Vagina (tissue), 2 donors: ENCODE data around the gene RUNX2. TPM values are rescaled to one million over a fixed set of nuclear protein-coding genes. Genes with fewer than 3 reads are reported as not detected.

Experiments used
- DNase-seq, 2 donors: peaks; one replicate each; pipeline ENCODE4 v3.0.0-alpha.2; 2017; ENCODE audit errors: extremely low spot score in 2 of 2
- H3K27ac ChIP-seq: fragments of 200-600 bp; sonication (generic); one replicate; pipeline ENCODE4 v1.5.1; 2019
- H3K27me3 ChIP-seq: fragments of 200-600 bp; sonication (generic); one replicate; pipeline ENCODE4 v1.5.1; 2019
- H3K36me3 ChIP-seq, 2 donors: fragments of 200-600 bp; sonication (generic); one replicate each; pipeline ENCODE4 v1.5.1; 2017 to 2019
- H3K4me1 ChIP-seq: fragments of 200-600 bp; sonication (generic); one replicate; pipeline ENCODE4 v1.5.1; 2019
- H3K4me3 ChIP-seq, 2 donors: fragments of 200-600 bp; sonication (generic); 1 replicate in 1 of 2; 2 replicates in 1 of 2; pipeline ENCODE4 v1.5.1; 2016 to 2019
- H3K9me3 ChIP-seq: fragments of 200-600 bp; sonication (generic); one replicate; pipeline ENCODE4 v1.5.1; 2019
- POLR2A ChIP-seq, 2 donors: fragments of 450-650 bp; IDR thresholded peaks; one replicate each; pipeline ENCODE4 v1.6.1; 2017; ENCODE audit warnings: antibody characterized with exemption in 2 of 2, mild to moderate bottlenecking in 2 of 2, moderate library complexity in 2 of 2
- POLR2AphosphoS5 ChIP-seq, 2 donors: sonication (generic); formaldehyde crosslinking; IDR thresholded peaks; one replicate each; pipeline ENCODE4 v1.9.0; 2017; ENCODE audit warnings: antibody characterized with exemption in 2 of 2, mild to moderate bottlenecking in 2 of 2, low read depth in 1 of 2; ENCODE audit not compliant: insufficient read depth in 1 of 2
- intact Hi-C: fragments of 100-400 bp; cut with DNase I; formaldehyde crosslinking; loops from one replicate; pipeline ENCODE4 v1.15.1; 2023
- total RNA-seq: library from RNA; depleted of rRNA; stranded (reverse); fragments of >200 nt; gene quantifications from one replicate; pipeline ENCODE4 v1.2.3, GENCODE V29; 2016
- TF ChIP-seq, protein P1 (sequence below), 3 experiments: fragments of 450-650 bp in 2 of 3; fragments of 200-600 bp in 1 of 3; sonication (generic) in 1 of 3; IDR thresholded peaks; one replicate each; pipeline ENCODE4 v1.5.1; 2017 to 2019; ENCODE audit warnings: antibody characterized with exemption in 3 of 3, mild to moderate bottlenecking in 2 of 3, moderate library complexity in 2 of 3

RUNX2 gene
- total RNA-seq, 1 donor from 2014 or later = 13.0 TPM

- DNase-seq = peak in 1 of 2 donors; percentile 58
- no peak overlapping the region for H3K27ac ChIP-seq
- peaks cover 5% of the 10 kb centered on the region for H3K4me1 ChIP-seq
- TF ChIP-seq POLR2AphosphoS5 (IDR thresholded peaks at IDR 0.05; ENCODE audit: insufficient read depth in 1 of 2, low read depth in 1 of 2) = no peak
- TF ChIP-seq, protein P1, sequence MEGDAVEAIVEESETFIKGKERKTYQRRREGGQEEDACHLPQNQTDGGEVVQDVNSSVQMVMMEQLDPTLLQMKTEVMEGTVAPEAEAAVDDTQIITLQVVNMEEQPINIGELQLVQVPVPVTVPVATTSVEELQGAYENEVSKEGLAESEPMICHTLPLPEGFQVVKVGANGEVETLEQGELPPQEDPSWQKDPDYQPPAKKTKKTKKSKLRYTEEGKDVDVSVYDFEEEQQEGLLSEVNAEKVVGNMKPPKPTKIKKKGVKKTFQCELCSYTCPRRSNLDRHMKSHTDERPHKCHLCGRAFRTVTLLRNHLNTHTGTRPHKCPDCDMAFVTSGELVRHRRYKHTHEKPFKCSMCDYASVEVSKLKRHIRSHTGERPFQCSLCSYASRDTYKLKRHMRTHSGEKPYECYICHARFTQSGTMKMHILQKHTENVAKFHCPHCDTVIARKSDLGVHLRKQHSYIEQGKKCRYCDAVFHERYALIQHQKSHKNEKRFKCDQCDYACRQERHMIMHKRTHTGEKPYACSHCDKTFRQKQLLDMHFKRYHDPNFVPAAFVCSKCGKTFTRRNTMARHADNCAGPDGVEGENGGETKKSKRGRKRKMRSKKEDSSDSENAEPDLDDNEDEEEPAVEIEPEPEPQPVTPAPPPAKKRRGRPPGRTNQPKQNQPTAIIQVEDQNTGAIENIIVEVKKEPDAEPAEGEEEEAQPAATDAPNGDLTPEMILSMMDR (IDR thresholded peaks at IDR 0.05) = no peak
- no peak for TF ChIP-seq POLR2A (IDR thresholded peaks at IDR 0.05)
- no peaks in the 10 kb centered on the region for H3K9me3 ChIP-seq
- no peaks in the 10 kb centered on the region for H3K36me3 ChIP-seq
- intact Hi-C loops = no loop called here
- no peak overlapping the region for H3K4me3 ChIP-seq
- H3K27me3 ChIP-seq = no peaks in the 10 kb centered on the region
Measured at GRCh38 chr6:45626087-45626891, 298.2 kb downstream of the RUNX2 start.

- Histone ChIP-seq H3K4me1 (peaks cover 5% of the 10 kb centered on the region), H3K9me3 (no peaks in the 10 kb centered on the region), H3K27me3 (no peaks in the 10 kb centered on the region), H3K4me3 (no peak overlapping the region), H3K36me3 (no peaks in the 10 kb centered on the region), H3K27ac (no peak overlapping the region)
- intact Hi-C loops = no loop called here
- no peak for DNase-seq
- TF ChIP-seq POLR2A (IDR thresholded peaks at IDR 0.05) = no peak
- TF ChIP-seq, protein P1 (IDR thresholded peaks at IDR 0.05) = no peak
- no peak for TF ChIP-seq POLR2AphosphoS5 (IDR thresholded peaks at IDR 0.05; ENCODE audit: insufficient read depth in 1 of 2, low read depth in 1 of 2)
Measured at GRCh38 chr6:45630314-45630713, 302.2 kb downstream of the RUNX2 start.

- no peaks in the 10 kb centered on the region for H3K27me3 ChIP-seq
- DNase-seq = no peak
- TF ChIP-seq, protein P1 (IDR thresholded peaks at IDR 0.05) = no peak
- TF ChIP-seq POLR2AphosphoS5 (IDR thresholded peaks at IDR 0.05; ENCODE audit: insufficient read depth in 1 of 2, low read depth in 1 of 2) (no peak), POLR2A (IDR thresholded peaks at IDR 0.05) (no peak)
- H3K36me3 ChIP-seq = no peaks in the 10 kb centered on the region
- H3K4me1 ChIP-seq = peaks cover 5% of the 10 kb centered on the region
- H3K27ac ChIP-seq = no peak overlapping the region
- intact Hi-C loops = no loop called here
- no peaks in the 10 kb centered on the region for H3K9me3 ChIP-seq
- no peak overlapping the region for H3K4me3 ChIP-seq
Measured at GRCh38 chr6:45630801-45631200, 302.7 kb downstream of the RUNX2 start.

DNA sequence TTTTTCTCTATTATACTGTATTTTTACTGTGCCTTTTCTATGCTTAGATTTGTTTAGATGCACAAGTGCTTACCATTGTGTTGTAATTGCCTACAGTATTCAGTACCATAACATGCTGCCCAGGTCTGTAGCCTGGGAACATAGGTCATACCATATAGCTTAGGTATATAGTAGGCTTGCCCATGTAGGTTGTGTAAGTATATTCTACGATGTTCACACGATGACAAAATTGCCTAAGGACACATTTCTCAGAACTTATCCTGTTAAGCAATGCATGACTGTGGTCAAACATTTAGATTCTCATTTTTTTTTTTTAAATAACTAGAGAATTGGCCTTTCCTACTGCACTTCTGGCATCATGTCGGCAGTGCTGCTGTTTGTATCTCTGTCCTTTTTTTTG, 303.3 kb downstream of the RUNX2 start:
- no peaks in the 10 kb centered on the region for H3K9me3 ChIP-seq

DNA sequence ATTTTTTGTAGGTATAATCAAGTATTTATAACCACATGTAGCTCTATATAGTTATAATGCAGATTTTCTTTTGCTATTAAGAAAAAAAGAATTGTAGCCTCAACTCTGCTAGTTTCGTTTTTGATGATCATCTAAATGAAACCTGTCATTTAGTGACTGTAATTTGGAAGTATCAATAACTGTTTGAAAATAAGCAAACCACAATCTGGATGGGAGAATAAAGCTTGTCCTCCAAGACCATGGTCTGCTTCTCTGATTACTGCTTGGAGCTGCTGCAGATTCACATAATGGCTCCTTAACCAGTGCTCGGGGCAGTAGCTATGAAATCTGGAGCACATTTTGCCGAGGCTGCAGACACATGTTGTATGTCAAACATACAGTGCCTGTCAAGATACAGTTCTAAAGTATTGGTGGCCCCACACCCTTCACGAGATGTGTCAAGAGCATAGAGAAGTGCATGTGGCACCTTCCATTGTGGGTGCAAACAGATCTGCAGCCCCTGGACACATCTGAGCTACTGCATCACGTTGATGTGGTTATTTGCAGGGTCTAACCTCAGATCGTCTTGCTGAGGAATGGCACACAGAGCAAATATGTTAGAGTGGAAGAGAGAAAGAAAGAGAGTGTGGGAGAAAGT, 305.3 kb downstream of the RUNX2 start:
- Histone ChIP-seq H3K4me3 (no peak overlapping the region), H3K9me3 (no peaks in the 10 kb centered on the region), H3K27ac (no peak overlapping the region), H3K36me3 (no peaks in the 10 kb centered on the region), H3K27me3 (no peaks in the 10 kb centered on the region), H3K4me1 (no peaks in the 10 kb centered on the region)
- TF ChIP-seq POLR2AphosphoS5 (IDR thresholded peaks at IDR 0.05; ENCODE audit: insufficient read depth in 1 of 2, low read depth in 1 of 2) = no peak
- DNase-seq = no peak
- intact Hi-C loops = no loop called here

More for the DNA sequence above, 303.3 kb downstream of the RUNX2 start:
- TF ChIP-seq POLR2AphosphoS5 (IDR thresholded peaks at IDR 0.05; ENCODE audit: insufficient read depth in 1 of 2, low read depth in 1 of 2) = no peak
- Histone ChIP-seq H3K4me1 (peaks cover under 1% of the 10 kb centered on the region), H3K36me3 (no peaks in the 10 kb centered on the region), H3K27ac (no peak overlapping the region), H3K4me3 (no peak overlapping the region), H3K27me3 (no peaks in the 10 kb centered on the region)
- no peak for DNase-seq
- intact Hi-C loops = no loop called here

DNA sequence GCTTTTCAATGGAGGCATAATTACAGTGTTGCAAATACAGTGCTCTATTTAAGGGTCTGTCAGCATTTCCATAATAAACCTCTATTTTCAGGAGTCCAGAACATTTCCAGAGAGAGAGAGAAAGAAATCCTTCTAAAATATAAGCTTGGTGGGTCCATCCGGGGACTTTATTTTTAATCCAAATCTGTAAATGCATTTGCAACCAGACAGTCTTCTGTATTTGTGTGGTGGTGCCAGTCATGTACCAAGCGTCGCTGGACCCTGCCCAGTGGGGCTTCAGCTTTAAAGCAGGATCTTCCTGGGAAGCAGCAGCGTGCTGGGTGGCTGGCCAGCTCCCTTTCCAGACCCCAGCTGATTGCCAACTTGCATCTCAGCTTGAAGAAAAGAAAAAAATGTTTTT, 306.1 kb downstream of the RUNX2 start:
- TF ChIP-seq POLR2A (IDR thresholded peaks at IDR 0.05) (no peak), POLR2AphosphoS5 (IDR thresholded peaks at IDR 0.05; ENCODE audit: insufficient read depth in 1 of 2, low read depth in 1 of 2) (no peak)
- TF ChIP-seq, protein P1 (IDR thresholded peaks at IDR 0.05) = no peak
- no peak for DNase-seq
- intact Hi-C loops = no loop called here
- H3K36me3 ChIP-seq = no peaks in the 10 kb centered on the region
- no peak overlapping the region for H3K4me3 ChIP-seq
- no peaks in the 10 kb centered on the region for H3K27me3 ChIP-seq
- H3K27ac ChIP-seq = no peak overlapping the region
- no peaks in the 10 kb centered on the region for H3K9me3 ChIP-seq
- no peaks in the 10 kb centered on the region for H3K4me1 ChIP-seq
